Uterus (tissue), 2 donors: ENCODE data around the gene PPP4R4.
"Not testable (repeated sequence)": the region's sequence is repeated elsewhere in the genome, so short reads cannot be mapped to it uniquely, and the experiment has no call there.

ENCODE experiments used
- CTCF ChIP-seq, 4 experiments: fragments of 200-600 bp in 2 of 4; fragments of 450-650 bp in 2 of 4; sonication (generic) in 2 of 4; IDR thresholded peaks; one replicate each; pipeline ENCODE4 v1.5.1; 2016 to 2019; ENCODE audit warnings: antibody characterized with exemption in 4 of 4, mild to moderate bottlenecking in 2 of 4, moderate library complexity in 1 of 4
- POLR2A ChIP-seq, 2 donors: fragments of 450-650 bp; IDR thresholded peaks; one replicate each; pipeline ENCODE4 v1.6.1; 2016; ENCODE audit warnings: antibody characterized with exemption in 2 of 2, mild to moderate bottlenecking in 1 of 2, moderate library complexity in 1 of 2

- TF ChIP-seq CTCF, POLR2A (IDR thresholded peaks at IDR 0.05): not testable (repeated sequence)
Measured at GRCh38 chr14:94218198-94218886, 44.2 kb downstream of the PPP4R4 start.
